ENCODE data around the gene ZNF207.
"Not testable (repeated sequence)": the region's sequence is repeated elsewhere in the genome, so short reads cannot be mapped to it uniquely, and the experiment has no call there.

ZNF207 gene

GRCh38 chr17:32385121-32385520 is 35.2 kb downstream of the ZNF207 start:
- no peak overlapping the region for H3K4me3 ChIP-seq (ENCODE audit: low read depth, low read length)
- TF ChIP-seq CTCF (IDR thresholded peaks at IDR 0.05; ENCODE audit: low read depth, low read length, missing control alignments), result no peak
- DNase-seq (ENCODE audit: low read depth), result no peak
- in situ Hi-C loops (cut with HindIII; ENCODE audit: low sequenced_read_pairs), result no loop called here

- DNase-seq (ENCODE audit: low read depth), result no peak
- in situ Hi-C loops (cut with HindIII; ENCODE audit: low sequenced_read_pairs), result no loop called here
- no peak overlapping the region for H3K4me3 ChIP-seq (ENCODE audit: low read depth, low read length)
- no peak for TF ChIP-seq CTCF (IDR thresholded peaks at IDR 0.05; ENCODE audit: low read depth, low read length, missing control alignments)
Measured at GRCh38 chr17:32385971-32386370, 36.0 kb downstream of the ZNF207 start.

GRCh38 chr17:32386844-32387243 is 36.9 kb downstream of the ZNF207 start:
- no peak overlapping the region for H3K4me3 ChIP-seq (ENCODE audit: low read depth, low read length)
- no peak for DNase-seq (ENCODE audit: low read depth)
- in situ Hi-C loops (cut with HindIII; ENCODE audit: low sequenced_read_pairs), result no loop called here
- no peak for TF ChIP-seq CTCF (IDR thresholded peaks at IDR 0.05; ENCODE audit: low read depth, low read length, missing control alignments)

GRCh38 chr17:32388128-32388527 is 38.2 kb downstream of the ZNF207 start:
- DNase-seq (ENCODE audit: low read depth); H3K4me3 ChIP-seq (ENCODE audit: low read depth, low read length); in situ Hi-C loops (cut with HindIII; ENCODE audit: low sequenced_read_pairs): not testable (repeated sequence)

GRCh38 chr17:32388613-32389459 is 38.9 kb downstream of the ZNF207 start:
- in situ Hi-C loops (cut with HindIII; ENCODE audit: low sequenced_read_pairs), result no loop called here
- DNase-seq (ENCODE audit: low read depth), result no peak
- no peak for TF ChIP-seq CTCF (IDR thresholded peaks at IDR 0.05; ENCODE audit: low read depth, low read length, missing control alignments)
- H3K4me3 ChIP-seq (ENCODE audit: low read depth, low read length), result no peak overlapping the region

- TF ChIP-seq CTCF (IDR thresholded peaks at IDR 0.05; ENCODE audit: low read depth, low read length, missing control alignments), result no peak
- DNase-seq (ENCODE audit: low read depth), result no peak
- in situ Hi-C loops (cut with HindIII; ENCODE audit: low sequenced_read_pairs), result no loop called here
- no peak overlapping the region for H3K4me3 ChIP-seq (ENCODE audit: low read depth, low read length)
Measured at GRCh38 chr17:32393904-32394303, 43.9 kb downstream of the ZNF207 start.

- TF ChIP-seq CTCF (IDR thresholded peaks at IDR 0.05; ENCODE audit: low read depth, low read length, missing control alignments), result no peak
- no peak for DNase-seq (ENCODE audit: low read depth)
- no peak overlapping the region for H3K4me3 ChIP-seq (ENCODE audit: low read depth, low read length)
- in situ Hi-C loops (cut with HindIII; ENCODE audit: low sequenced_read_pairs), result no loop called here
Measured at GRCh38 chr17:32396343-32396742, 46.4 kb downstream of the ZNF207 start.

All from astrocyte of the cerebellum (primary cell).